Astrocyte (in vitro differentiated cells and primary cell): Measurements from ENCODE around the gene SLBP.

Experiments used
- EZH2 ChIP-seq: IDR thresholded peaks from 2 replicates; pipeline ENCODE4 v1.6.1; 2012; ENCODE audit warnings: mild to moderate bottlenecking, low read length, inconsistent platforms; ENCODE audit not compliant: insufficient read depth
- TF ChIP-seq, protein P1 (sequence below): IDR thresholded peaks from 2 replicates; pipeline ENCODE4 v1.5.1; 2011; ENCODE audit warnings: low read depth, mild to moderate bottlenecking, inconsistent platforms, low read length, moderate library complexity; ENCODE audit not compliant: insufficient read depth

DNA sequence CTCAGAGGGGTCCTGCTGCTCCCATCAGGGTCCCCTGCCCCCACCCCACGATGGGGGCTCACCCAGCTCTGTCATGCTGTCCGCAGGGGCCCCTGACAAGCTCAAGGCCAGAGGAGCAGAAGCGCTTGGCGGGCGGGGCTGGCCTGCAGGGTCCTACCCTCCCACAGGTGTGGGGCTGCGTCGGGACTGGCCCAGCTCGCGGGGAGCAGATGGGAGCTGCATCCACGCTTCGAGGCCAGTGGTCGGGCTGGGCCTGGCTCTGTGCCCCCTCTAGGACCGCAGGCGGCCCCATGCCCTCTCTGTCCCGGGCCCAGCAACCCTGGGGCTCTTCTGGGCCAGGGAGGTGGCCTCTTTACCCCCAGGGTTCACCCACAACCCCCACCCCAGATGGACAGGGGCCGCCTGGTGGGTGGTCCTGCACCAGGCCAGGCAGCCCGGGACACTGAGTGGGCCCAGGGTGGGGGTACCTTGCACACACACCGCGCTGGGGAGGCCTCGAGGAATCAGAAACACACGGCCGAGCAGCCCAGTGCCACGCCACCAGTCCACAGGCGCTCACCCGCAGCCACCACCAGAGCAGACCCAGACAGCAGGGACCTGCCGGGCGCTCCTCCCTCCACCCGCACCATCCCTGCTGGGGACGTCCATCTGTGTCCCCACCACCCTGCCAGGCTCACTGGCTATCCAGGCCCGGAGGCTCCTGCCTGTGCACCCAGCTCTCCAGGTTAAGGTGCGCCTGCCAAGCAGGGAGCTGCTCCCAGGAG is 39.2 kb upstream of the SLBP start:
- TF ChIP-seq, protein P1, sequence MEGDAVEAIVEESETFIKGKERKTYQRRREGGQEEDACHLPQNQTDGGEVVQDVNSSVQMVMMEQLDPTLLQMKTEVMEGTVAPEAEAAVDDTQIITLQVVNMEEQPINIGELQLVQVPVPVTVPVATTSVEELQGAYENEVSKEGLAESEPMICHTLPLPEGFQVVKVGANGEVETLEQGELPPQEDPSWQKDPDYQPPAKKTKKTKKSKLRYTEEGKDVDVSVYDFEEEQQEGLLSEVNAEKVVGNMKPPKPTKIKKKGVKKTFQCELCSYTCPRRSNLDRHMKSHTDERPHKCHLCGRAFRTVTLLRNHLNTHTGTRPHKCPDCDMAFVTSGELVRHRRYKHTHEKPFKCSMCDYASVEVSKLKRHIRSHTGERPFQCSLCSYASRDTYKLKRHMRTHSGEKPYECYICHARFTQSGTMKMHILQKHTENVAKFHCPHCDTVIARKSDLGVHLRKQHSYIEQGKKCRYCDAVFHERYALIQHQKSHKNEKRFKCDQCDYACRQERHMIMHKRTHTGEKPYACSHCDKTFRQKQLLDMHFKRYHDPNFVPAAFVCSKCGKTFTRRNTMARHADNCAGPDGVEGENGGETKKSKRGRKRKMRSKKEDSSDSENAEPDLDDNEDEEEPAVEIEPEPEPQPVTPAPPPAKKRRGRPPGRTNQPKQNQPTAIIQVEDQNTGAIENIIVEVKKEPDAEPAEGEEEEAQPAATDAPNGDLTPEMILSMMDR, result no peak
- TF ChIP-seq EZH2, result no peak
